Measurements from ENCODE around the gene SMIM36.
"Not testable (repeated sequence)": the region's sequence is repeated elsewhere in the genome, so short reads cannot be mapped to it uniquely, and the experiment has no call there.

- not testable (repeated sequence) for TF ChIP-seq CTCF (IDR thresholded peaks at IDR 0.05; ENCODE audit: low read length); EZH2 (IDR thresholded peaks at IDR 0.05; ENCODE audit: borderline replicate concordance, low read length)
These were observed 11.8 kb upstream of the SMIM36 start for GRCh38 chr17:55523032-55523431.
